Aorta (tissue), 5 donors: Measurements from ENCODE around the gene HDAC1. TPM values are rescaled to one million over a fixed set of nuclear protein-coding genes. Genes with fewer than 3 reads are reported as not detected.
"Not testable (repeated sequence)": the region's sequence is repeated elsewhere in the genome, so short reads cannot be mapped to it uniquely, and the experiment has no call there.

Source experiments
- ATAC-seq: fragments of 200-7000 bp; cut with Tn5 transposase; one replicate; pipeline ENCODE4 v1.9.1; 2022; ENCODE audit warnings: moderate library complexity; ENCODE audit not compliant: low FRiP score
- DNase-seq, 2 donors: peaks; one replicate each; pipeline ENCODE4 v3.0.0-alpha.2; 2020
- H3K27ac ChIP-seq, 2 donors: one replicate each; pipeline ENCODE4 v1.5.1; 2013; ENCODE audit warnings: low read length in 2 of 2, mild to moderate bottlenecking in 2 of 2, moderate library complexity in 2 of 2, control low read depth in 1 of 2, inconsistent platforms in 1 of 2, low read depth in 1 of 2
- H3K27me3 ChIP-seq, 2 donors: one replicate each; pipeline ENCODE4 v1.6.1; 2013; ENCODE audit warnings: control low read depth in 1 of 2, low read length in 1 of 2, mild to moderate bottlenecking in 1 of 2, moderate library complexity in 1 of 2; ENCODE audit not compliant: insufficient read depth in 2 of 2, control insufficient read depth in 1 of 2
- H3K36me3 ChIP-seq, 2 donors: one replicate each; pipeline ENCODE4 v1.6.1; 2013; ENCODE audit warnings: control low read depth in 1 of 2, low read length in 1 of 2, mild to moderate bottlenecking in 1 of 2; ENCODE audit not compliant: insufficient read depth in 2 of 2, control insufficient read depth in 1 of 2
- H3K4me1 ChIP-seq, 2 donors: one replicate each; pipeline ENCODE4 v1.6.1; 2013; ENCODE audit warnings: low read length in 2 of 2, control low read depth in 1 of 2, mild to moderate bottlenecking in 1 of 2, moderate library complexity in 1 of 2; ENCODE audit not compliant: insufficient read depth in 2 of 2, control insufficient read depth in 1 of 2
- H3K4me3 ChIP-seq, 2 donors: one replicate each; pipeline ENCODE4 v1.5.1; 2013; ENCODE audit warnings: low read length in 2 of 2, control low read depth in 1 of 2, mild to moderate bottlenecking in 1 of 2
- H3K9me3 ChIP-seq: one replicate; pipeline ENCODE4 v1.6.1; 2013; ENCODE audit warnings: mild to moderate bottlenecking, low read length; ENCODE audit not compliant: control insufficient read depth
- WGBS, 2 donors: extraction: QIAGEN DNeasy Blood & Tissue Kit; methylation state at CpG; one replicate each; pipeline ENCODE4 v1.1.7; 2013; 5-methylcytosine and 5-hydroxymethylcytosine counted together
- intact Hi-C, 2 donors: fragments of 100-400 bp; cut with DNase I; formaldehyde crosslinking; loops; one replicate each; pipeline versions ENCODE4 v1.14.2 to v1.15.0; 2022
- polyA plus RNA-seq, 2 donors: library from polyadenylated mRNA; stranded (reverse); fragments of 200-250 nt; gene quantifications; one replicate each; pipeline ENCODE4 v1.2.3, GENCODE V29; 2013
- total RNA-seq, 2 donors: library from RNA; stranded (reverse); fragmentation: NEBNext Ultra II Directional; extraction: Animal tissue kit (Norgen Biotek cat#: 25700); gene quantifications; one replicate each; pipeline ENCODE4 v1.2.1, GENCODE V29; 2021
- donor health status: healthy with polysubstance abuse.
- donor health status: Bipolar disorder and iron deficiency.
- donor health status: DM: no; HTN: no; CAD: no.
- donor health status: DM: no; HTN: no; CAD: no.
- donor health status: DM: yes; HTN: yes; CAD: no.

The HDAC1 gene
- total and polyA plus RNA-seq, 4 donors = 37.2 to 65.5 (median 51.7) TPM

DNA sequence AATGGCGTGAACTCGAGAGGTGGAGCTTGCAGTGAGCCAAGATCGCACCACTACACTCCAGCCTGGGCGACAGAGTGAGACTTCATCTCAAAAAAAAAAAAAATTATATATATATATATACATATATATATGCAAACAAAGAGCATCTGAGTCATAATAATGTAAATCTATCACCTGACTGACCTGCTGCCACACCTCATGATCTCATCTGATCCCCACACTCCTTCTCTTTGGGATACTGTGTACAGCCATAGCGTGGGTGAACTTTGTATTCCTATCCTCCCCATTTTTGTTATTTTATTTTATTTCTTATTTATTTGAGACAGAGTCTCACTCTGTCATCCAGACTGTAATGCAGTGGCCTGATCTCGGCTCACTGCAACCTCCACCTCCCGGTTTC, 2.6 kb upstream of the HDAC1 start:
- DNase-seq (no peak), ATAC-seq (no peak)
- Histone ChIP-seq H3K27me3 (no peaks in the 10 kb centered on the region), H3K4me3 (no peak overlapping the region), H3K36me3 (no peaks in the 10 kb centered on the region), H3K27ac (no peak overlapping the region), H3K9me3 (no peaks in the 10 kb centered on the region), H3K4me1 (no peaks in the 10 kb centered on the region)
- intact Hi-C loops = no loop called here
- WGBS, 2 donors = 93 to 96% methylated on average over 7 of the region's 7 CpGs

DNA sequence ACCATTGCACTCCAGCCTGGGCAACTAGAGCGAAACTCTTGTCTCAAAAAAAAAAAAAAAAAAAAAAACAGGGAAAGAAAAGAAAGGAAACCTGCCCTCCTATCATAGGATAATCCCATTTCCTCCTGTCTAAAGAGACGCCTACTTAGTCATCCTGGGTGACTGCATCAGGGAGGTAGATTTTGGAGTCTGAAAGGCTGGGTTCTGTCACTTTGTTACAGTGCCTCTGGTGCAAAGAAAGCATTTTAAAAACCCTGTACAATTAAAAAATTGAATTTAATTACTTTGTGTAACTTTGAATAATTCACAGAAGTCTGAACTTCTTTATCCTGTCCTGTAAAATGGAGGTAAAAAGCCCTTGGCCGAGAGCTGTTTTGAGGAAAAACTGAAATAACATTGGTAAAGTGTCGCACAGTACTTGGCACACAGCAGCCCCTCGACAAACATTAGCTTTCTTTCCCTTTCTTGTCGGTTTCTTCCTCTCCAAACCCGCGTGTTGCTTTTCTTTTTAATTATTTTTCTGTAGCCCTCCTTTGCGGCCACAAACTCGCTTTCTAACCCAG, 657 bp upstream of the HDAC1 start:
- WGBS, 2 donors = 65 to 70% methylated on average over 10 of the region's 10 CpGs
- Histone ChIP-seq H3K36me3 (no peaks in the 10 kb centered on the region), H3K4me1 (no peaks in the 10 kb centered on the region), H3K4me3 (peak overlapping the region; percentile 44 to 51), H3K9me3 (no peaks in the 10 kb centered on the region), H3K27ac (peak overlapping the region in 1 of 2 donors; percentile 60), H3K27me3 (no peaks in the 10 kb centered on the region)
- intact Hi-C loops = no loop called here
- ATAC-seq (no peak), DNase-seq (no peak)

- H3K36me3 ChIP-seq, H3K9me3 ChIP-seq, intact Hi-C loops, H3K4me1 ChIP-seq, ATAC-seq, H3K27me3 ChIP-seq, H3K27ac ChIP-seq, DNase-seq, H3K4me3 ChIP-seq: not testable (repeated sequence)
- 93 to 95% methylated on average over 16 of the region's 16 CpGs for WGBS, 2 donors
These were observed 6.3 kb downstream of the HDAC1 start for GRCh38 chr1:32298211-32298610.

DNA sequence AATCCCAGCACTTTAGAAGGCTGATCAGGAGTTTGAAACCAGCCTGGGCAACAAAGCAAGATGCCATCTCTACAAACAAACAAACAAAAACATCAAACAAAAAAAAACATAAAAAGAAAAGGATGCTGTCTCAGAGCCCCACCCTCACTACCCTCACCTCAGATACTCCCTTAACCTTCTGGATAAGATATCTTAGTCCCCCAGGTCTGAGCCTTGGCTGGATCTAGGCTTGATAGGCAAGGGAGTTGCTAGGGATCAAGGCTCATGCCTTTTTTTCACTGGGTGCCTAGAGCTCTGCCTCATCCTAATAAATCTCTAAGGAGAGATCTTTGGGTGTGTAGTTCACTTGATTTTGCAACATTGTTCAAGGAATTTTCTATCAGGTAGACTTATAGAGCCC, 7.4 kb downstream of the HDAC1 start:
- Histone ChIP-seq H3K4me3 (no peak overlapping the region), H3K27me3 (no peaks in the 10 kb centered on the region), H3K4me1 (peaks cover 0 to 3% of the 10 kb centered on the region in 2 donors), H3K36me3 (peaks cover 0 to 4% of the 10 kb centered on the region in 2 donors), H3K9me3 (no peaks in the 10 kb centered on the region), H3K27ac (no peak overlapping the region)
- ATAC-seq (no peak), DNase-seq (no peak)
- intact Hi-C loops = no loop called here

GRCh38 chr1:32303358-32303757, 11.5 kb downstream of the HDAC1 start:
- no peak for DNase-seq
- peaks cover 0 to 8% of the 10 kb centered on the region in 2 donors for H3K36me3 ChIP-seq
- H3K9me3 ChIP-seq = no peaks in the 10 kb centered on the region
- H3K4me3 ChIP-seq = no peak overlapping the region
- no peak for ATAC-seq
- intact Hi-C loops = no loop called here
- no peaks in the 10 kb centered on the region for H3K27me3 ChIP-seq
- H3K4me1 ChIP-seq = peaks cover 0 to 3% of the 10 kb centered on the region in 2 donors
- WGBS, 2 donors = 92 to 97% methylated on average over 3 of the region's 3 CpGs
- no peak overlapping the region for H3K27ac ChIP-seq

DNA sequence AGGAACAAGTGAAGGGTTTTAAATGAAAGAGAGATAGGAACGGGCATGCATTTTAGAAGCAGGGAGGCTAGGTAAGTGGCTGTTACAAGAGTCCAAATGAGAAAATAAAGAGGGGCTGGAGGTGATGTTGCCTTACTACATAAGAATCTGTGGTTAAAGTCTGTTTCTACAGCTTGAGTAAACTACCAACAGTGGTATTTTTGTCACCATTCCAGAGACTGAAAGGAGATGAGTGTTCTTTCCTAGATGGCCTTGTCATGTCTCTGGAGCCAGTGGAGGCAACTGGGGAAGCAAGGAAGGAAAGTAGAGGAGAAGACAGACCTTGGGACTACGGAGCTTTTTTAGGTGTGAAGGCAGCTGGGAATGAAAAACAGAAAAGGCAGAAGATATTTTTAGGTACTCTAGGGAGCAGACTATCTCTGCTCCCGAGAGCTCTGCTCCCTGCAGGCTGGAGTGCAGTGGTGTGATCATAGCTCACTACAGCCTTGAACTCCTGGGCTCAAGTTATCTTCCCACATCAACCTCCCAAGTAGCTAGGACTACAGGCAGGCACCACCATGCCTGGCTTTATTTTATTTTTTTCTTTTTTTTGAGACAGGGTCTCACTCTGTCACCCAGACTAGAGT, 12.2 kb downstream of the HDAC1 start:
- Histone ChIP-seq H3K4me1 (peaks cover 0 to 2% of the 10 kb centered on the region in 2 donors), H3K9me3 (no peaks in the 10 kb centered on the region), H3K36me3 (peaks cover 0 to 8% of the 10 kb centered on the region in 2 donors), H3K27me3 (no peaks in the 10 kb centered on the region), H3K4me3 (no peak overlapping the region), H3K27ac (no peak overlapping the region)
- DNase-seq = no peak
- no peak for ATAC-seq
- intact Hi-C loops = no loop called here
- 84 to 85% methylated on average over 3 of the region's 3 CpGs for WGBS, 2 donors

DNA sequence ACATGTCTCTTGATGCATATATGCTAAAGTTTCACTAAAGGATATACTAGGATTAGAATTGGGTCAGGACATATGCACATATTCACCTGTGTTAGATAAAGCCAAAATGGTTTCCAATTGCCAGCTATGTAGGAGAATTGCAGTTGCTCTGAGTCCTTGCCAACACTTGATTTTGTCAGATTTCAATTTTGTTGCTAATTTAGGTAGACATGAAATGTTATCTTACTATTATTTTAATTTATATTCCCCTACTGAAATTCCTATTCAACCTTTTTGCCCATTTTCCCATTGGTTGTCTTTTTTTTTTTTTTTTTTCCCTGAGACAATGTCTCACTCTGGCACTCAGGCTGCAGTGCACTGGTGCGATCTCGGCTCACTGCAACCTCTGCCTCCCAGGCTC, 13.4 kb downstream of the HDAC1 start:
- intact Hi-C loops = no loop called here
- Histone ChIP-seq H3K27ac (no peak overlapping the region), H3K4me1 (no peaks in the 10 kb centered on the region), H3K9me3 (no peaks in the 10 kb centered on the region), H3K4me3 (no peak overlapping the region), H3K27me3 (no peaks in the 10 kb centered on the region), H3K36me3 (peaks cover 0 to 8% of the 10 kb centered on the region in 2 donors)
- no peak for DNase-seq
- WGBS, 2 donors = 95 to 99% methylated on average over 2 of the region's 2 CpGs
- ATAC-seq = no peak

DNA sequence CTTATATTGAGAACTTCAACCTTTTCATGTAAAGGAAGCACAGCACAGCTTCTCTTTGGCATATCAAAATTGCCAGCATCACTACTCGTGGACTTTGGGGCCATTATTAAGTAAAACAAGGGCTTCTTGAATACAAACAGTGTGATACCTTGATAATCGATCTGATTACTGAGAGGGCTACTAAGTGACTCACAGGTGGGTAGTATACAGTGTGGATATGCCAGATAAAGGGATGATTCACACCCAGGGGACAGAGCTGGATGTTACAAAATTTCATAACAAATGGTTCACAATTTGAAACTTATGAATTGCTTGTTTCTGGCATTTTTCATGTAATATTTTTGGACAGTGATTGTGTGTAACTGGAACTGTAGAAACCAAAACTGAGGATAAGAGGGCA, 15.4 kb downstream of the HDAC1 start:
- H3K9me3 ChIP-seq = no peaks in the 10 kb centered on the region
- H3K36me3 ChIP-seq = peaks cover 0 to 8% of the 10 kb centered on the region in 2 donors
- no peak for ATAC-seq
- no peak for DNase-seq
- no peak overlapping the region for H3K4me3 ChIP-seq
- no peaks in the 10 kb centered on the region for H3K27me3 ChIP-seq
- no peaks in the 10 kb centered on the region for H3K4me1 ChIP-seq
- WGBS, 2 donors = 80 to 84% methylated on average over 2 of the region's 2 CpGs
- intact Hi-C loops = no loop called here
- H3K27ac ChIP-seq = no peak overlapping the region

- no peak overlapping the region for H3K4me3 ChIP-seq
- H3K36me3 ChIP-seq = peaks cover 0 to 2% of the 10 kb centered on the region in 2 donors
- 29 to 32% methylated on average over 1 of the region's 1 CpG for WGBS, 2 donors
- no peaks in the 10 kb centered on the region for H3K27me3 ChIP-seq
- no peaks in the 10 kb centered on the region for H3K9me3 ChIP-seq
- no peak for DNase-seq
- ATAC-seq = no peak
- no peaks in the 10 kb centered on the region for H3K4me1 ChIP-seq
- intact Hi-C loops = no loop called here
- no peak overlapping the region for H3K27ac ChIP-seq
These were observed 18.1 kb downstream of the HDAC1 start for GRCh38 chr1:32309960-32310359.
